Thymus (tissue), 11 donors: ENCODE results near the gene KRT6C. TPM values are rescaled to one million over a fixed set of nuclear protein-coding genes. Genes with fewer than 3 reads are reported as not detected.
"Not testable (repeated sequence)": the region's sequence is repeated elsewhere in the genome, so short reads cannot be mapped to it uniquely, and the experiment has no call there.

ENCODE experiments used
- DNase-seq, 9 donors: peaks; one replicate each; pipeline ENCODE4 v3.0.0-alpha.2; 2013; ENCODE audit warnings: low spot score in 9 of 9, low read depth in 6 of 9, missing footprints in 1 of 9
- H3K27ac ChIP-seq, 2 donors: one replicate each; pipeline ENCODE4 v1.5.1; 2013; ENCODE audit warnings: control low read depth in 1 of 2, low read depth in 1 of 2, low read length in 1 of 2, mild to moderate bottlenecking in 1 of 2, moderate library complexity in 1 of 2
- H3K27me3 ChIP-seq, 2 donors: one replicate each; pipeline ENCODE4 v1.5.1; 2013; ENCODE audit warnings: low read length in 1 of 2; ENCODE audit not compliant: control insufficient read depth in 2 of 2, insufficient read depth in 1 of 2
- H3K36me3 ChIP-seq, 2 donors: one replicate each; pipeline ENCODE4 v1.5.1; 2013; ENCODE audit warnings: low read length in 1 of 2, mild to moderate bottlenecking in 1 of 2, moderate library complexity in 1 of 2; ENCODE audit not compliant: control insufficient read depth in 2 of 2, insufficient read depth in 2 of 2
- H3K4me1 ChIP-seq, 2 donors: one replicate each; pipeline ENCODE4 v1.5.1; 2013; ENCODE audit warnings: low read length in 2 of 2; ENCODE audit not compliant: control insufficient read depth in 2 of 2, insufficient read depth in 2 of 2
- H3K4me3 ChIP-seq, 2 donors: one replicate each; pipeline ENCODE4 v1.5.1; 2013; ENCODE audit warnings: low read length in 2 of 2, control low read depth in 1 of 2, mild to moderate bottlenecking in 1 of 2
- H3K9me3 ChIP-seq, 2 donors: one replicate each; pipeline ENCODE4 v1.5.1; 2013; ENCODE audit warnings: low read length in 1 of 2, mild to moderate bottlenecking in 1 of 2; ENCODE audit not compliant: control insufficient read depth in 2 of 2, insufficient read depth in 1 of 2
- WGBS: extraction: QIAGEN DNeasy Blood & Tissue Kit; methylation state at CpG from one replicate; pipeline ENCODE4 v1.1.7; 2013; 5-methylcytosine and 5-hydroxymethylcytosine counted together
- polyA plus RNA-seq: library from polyadenylated mRNA; stranded (reverse); fragments of 200-250 nt; gene quantifications from one replicate; pipeline ENCODE4 v1.2.3, GENCODE V29; 2013
- total RNA-seq: library from RNA; stranded (reverse); fragments of 120-200 nt; gene quantifications from one replicate; pipeline ENCODE4 v1.2.4, GENCODE V29; 2013
- donor health status: healthy.

The KRT6C gene
- total and polyA plus RNA-seq, 2 donors = 0.28 to 23.5 TPM

DNA sequence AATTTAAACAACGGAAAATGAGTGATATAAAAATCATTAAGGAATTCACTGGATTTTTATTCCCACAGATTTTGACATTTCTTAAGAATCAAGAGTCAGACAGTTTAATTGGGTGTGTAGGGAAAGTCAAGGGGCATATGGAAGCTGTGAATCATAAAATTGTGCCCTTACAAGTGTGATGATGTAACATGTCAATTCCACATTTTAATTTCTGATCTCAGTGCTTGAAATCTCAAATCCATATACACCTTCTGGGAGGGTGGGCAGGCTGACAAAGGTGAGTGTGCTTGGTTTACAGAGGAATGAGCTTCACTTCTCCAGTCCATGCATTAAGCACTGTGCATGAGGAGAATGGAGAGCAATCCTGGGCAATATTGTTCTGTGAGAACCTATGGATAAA lies 20.5 kb upstream of the KRT6C start:
- Histone ChIP-seq H3K27me3 (peaks cover 0 to 5% of the 10 kb centered on the region in 2 donors), H3K4me3 (no peak overlapping the region), H3K27ac (no peak overlapping the region), H3K36me3 (no peaks in the 10 kb centered on the region), H3K4me1 (no peaks in the 10 kb centered on the region), H3K9me3 (no peaks in the 10 kb centered on the region)
- WGBS = 94% methylated on average over 1 of the region's 1 CpG
- no peak for DNase-seq

- 92% methylated on average over 2 of the region's 2 CpGs for WGBS
- DNase-seq = no peak
Measured at GRCh38 chr12:52493172-52493571, 19.6 kb upstream of the KRT6C start, which contains the start of gene KRT6A. Gene KRT6A (minus strand): TSS chr12:52493257. CDS start chr12:52493188, 69 bp downstream.

GRCh38 chr12:52492405-52492804 lies 18.8 kb upstream of the KRT6C start:
- not testable (repeated sequence) for H3K36me3 ChIP-seq, H3K9me3 ChIP-seq, H3K4me1 ChIP-seq, H3K4me3 ChIP-seq, H3K27me3 ChIP-seq, DNase-seq, H3K27ac ChIP-seq
- 96% methylated on average over 6 of the region's 6 CpGs for WGBS

More at GRCh38 chr12:52493172-52493571, 19.6 kb upstream of the KRT6C start, which contains the start of gene KRT6A:
- Histone ChIP-seq H3K27ac (no peak within 1 kb of the TSS), H3K36me3 (no peaks in the 10 kb centered on the region), H3K4me1 (no peaks in the 10 kb centered on the region), H3K4me3 (no peak within 1 kb of the TSS), H3K9me3 (no peaks in the 10 kb centered on the region), H3K27me3 (peaks cover 0 to 5% of the 10 kb centered on the region in 2 donors)

- not testable (repeated sequence) for H3K9me3 ChIP-seq, DNase-seq, H3K27ac ChIP-seq, H3K36me3 ChIP-seq, H3K4me3 ChIP-seq, H3K27me3 ChIP-seq, H3K4me1 ChIP-seq
- WGBS = 90% methylated on average over 8 of the region's 8 CpGs
Measured at GRCh38 chr12:52491495-52491894, 17.9 kb upstream of the KRT6C start.

DNA sequence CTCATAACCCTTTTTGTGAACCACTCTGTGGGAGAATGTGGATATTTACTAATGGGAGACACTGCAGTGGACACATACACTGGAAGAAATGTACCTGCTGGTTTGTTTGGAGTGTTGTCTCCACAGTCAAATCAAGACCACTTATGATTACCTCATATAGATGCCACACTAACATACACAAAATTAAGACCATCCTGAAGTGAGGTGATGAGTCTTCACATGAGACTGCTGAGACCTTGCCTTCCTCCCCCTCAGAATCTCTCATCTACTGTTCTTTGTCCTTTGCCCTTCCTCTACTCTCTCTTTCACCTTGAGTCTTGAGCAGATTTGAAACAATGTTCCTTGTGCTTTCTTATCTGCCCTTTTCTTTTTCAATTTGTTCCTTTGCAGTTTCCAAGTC lies 15.1 kb upstream of the KRT6C start:
- Histone ChIP-seq H3K4me3 (no peak overlapping the region), H3K36me3 (no peaks in the 10 kb centered on the region), H3K27ac (no peak overlapping the region), H3K9me3 (no peaks in the 10 kb centered on the region), H3K4me1 (no peaks in the 10 kb centered on the region), H3K27me3 (no peaks in the 10 kb centered on the region)
- DNase-seq = no peak

GRCh38 chr12:52487744-52488443 lies 14.3 kb upstream of the KRT6C start:
- H3K4me1 ChIP-seq, DNase-seq, H3K4me3 ChIP-seq, H3K36me3 ChIP-seq, H3K27ac ChIP-seq, H3K27me3 ChIP-seq, H3K9me3 ChIP-seq: not testable (repeated sequence)
- WGBS = 86% methylated on average over 15 of the region's 15 CpGs

DNA sequence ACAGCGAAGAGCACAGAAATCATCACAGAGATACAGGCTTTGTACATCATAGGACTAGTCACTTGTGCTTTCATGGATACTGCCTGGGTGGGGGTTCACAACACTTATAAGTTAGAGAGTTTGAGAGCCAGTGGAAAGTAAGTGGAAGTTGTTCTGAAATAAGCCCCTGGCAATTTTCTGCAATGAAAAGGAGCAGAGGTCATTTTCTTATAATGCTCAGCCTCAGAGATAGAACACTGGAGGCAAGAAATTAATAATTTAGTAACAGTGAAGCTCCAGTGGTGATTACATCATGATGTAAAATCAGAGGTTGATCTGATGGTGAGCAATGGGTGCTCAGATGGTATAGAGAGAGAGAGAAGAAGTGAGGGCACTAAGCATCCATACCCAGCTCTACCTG lies 13.6 kb upstream of the KRT6C start:
- no peaks in the 10 kb centered on the region for H3K27me3 ChIP-seq
- no peak for DNase-seq
- WGBS = 46% methylated on average over 1 of the region's 1 CpG
- no peak overlapping the region for H3K27ac ChIP-seq
- H3K36me3 ChIP-seq = no peaks in the 10 kb centered on the region
- no peaks in the 10 kb centered on the region for H3K9me3 ChIP-seq
- no peaks in the 10 kb centered on the region for H3K4me1 ChIP-seq
- no peak overlapping the region for H3K4me3 ChIP-seq

GRCh38 chr12:52486166-52487105 lies 12.8 kb upstream of the KRT6C start:
- Histone ChIP-seq H3K27ac (no peak overlapping the region), H3K4me3 (no peak overlapping the region), H3K4me1 (no peaks in the 10 kb centered on the region), H3K9me3 (no peaks in the 10 kb centered on the region), H3K36me3 (no peaks in the 10 kb centered on the region), H3K27me3 (no peaks in the 10 kb centered on the region)
- WGBS = 95% methylated on average over 5 of the region's 5 CpGs
- DNase-seq = no peak

DNA sequence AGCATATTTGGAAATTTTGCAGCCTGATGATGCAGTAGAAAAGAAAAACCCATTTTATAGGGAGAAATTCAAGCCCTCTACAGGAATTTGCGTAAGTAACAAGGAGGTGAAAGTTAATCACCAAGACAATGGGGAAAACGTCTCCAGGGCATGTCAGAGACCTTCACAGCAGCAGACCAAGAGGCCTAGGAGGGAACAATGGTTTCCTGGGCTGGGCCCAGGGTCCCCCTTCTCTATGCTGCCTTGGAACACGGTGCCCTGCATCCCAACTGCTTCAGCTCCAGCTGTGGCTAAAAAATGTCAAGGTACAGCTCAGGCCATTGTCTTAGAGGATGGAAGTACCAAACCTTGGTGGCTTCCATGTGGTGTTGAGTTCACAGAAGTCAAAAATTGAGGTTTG lies 6.5 kb upstream of the KRT6C start:
- no peak for DNase-seq
- no peaks in the 10 kb centered on the region for H3K27me3 ChIP-seq
- no peaks in the 10 kb centered on the region for H3K4me1 ChIP-seq
- H3K9me3 ChIP-seq = no peaks in the 10 kb centered on the region
- H3K27ac ChIP-seq = no peak overlapping the region
- H3K4me3 ChIP-seq = no peak overlapping the region
- 66% methylated on average over 3 of the region's 3 CpGs for WGBS
- H3K36me3 ChIP-seq = no peaks in the 10 kb centered on the region
